GM18909 (cell line): Measurements from ENCODE around the gene RNF151.
"Not testable (repeated sequence)": the region's sequence is repeated elsewhere in the genome, so short reads cannot be mapped to it uniquely, and the experiment has no call there.

Source experiments
- ATAC-seq: cut with Tn5 transposase; IDR thresholded peaks from one replicate; pipeline ENCODE4 v1.9.1; 2021; ENCODE audit warnings: mild to moderate bottlenecking; ENCODE audit not compliant: unreplicated experiment, poor library complexity

The RNF151 gene

DNA sequence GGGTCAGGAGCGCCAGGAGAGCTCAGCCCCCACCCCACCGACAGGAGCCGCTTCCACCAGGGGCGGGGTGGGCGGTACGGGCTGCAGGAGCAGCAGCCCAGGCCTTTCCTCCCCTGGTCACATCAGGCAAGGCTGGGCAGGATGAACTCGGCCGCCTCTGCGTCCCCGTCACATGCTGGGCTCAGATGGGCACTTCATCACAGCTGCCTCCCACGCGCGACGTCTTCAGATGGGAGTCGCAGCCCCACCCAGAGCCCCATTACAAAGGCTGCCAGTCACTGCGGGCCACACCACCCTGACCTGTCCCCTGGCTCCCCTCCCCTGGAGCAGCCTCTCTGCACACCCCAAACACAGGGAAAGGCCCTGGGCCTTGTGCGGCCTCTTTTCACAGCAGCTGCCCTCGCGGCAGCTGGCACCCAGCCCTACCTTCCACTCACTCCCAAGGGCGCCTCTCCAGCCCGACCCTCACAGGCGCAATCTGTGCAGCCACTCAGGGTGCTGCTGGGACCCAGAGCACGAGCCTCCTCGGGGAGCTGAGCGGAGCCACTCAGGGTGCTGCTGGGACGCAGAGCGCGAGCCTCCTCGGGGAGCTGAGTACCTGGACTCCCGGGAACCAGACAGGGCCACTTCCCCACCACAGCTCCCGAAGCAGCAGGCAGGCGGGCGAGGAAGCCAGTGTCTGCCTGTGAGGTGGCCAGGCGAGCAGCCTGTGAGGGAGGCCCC is 38.3 kb downstream of the RNF151 start:
- no peak for ATAC-seq

DNA sequence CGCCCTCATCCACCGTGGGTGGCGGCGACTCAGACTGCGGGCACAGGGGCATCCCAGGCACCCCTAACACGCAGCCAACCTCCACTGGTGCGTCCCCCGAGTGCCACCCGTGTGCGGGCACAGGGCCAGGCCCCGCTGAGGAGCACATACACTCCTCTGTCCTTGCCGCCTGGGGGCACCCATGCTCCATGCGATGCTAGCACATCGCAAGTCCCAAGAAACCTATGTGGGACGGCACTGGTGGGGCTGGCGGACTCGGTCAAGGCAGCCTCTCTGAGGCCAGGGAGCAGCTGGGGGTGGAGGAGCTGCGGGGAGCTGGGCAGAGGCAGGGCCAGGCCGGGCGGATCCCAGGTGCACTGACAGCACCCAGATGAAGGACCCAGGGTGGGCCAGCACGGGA is 39.0 kb downstream of the RNF151 start:
- ATAC-seq, result no peak

DNA sequence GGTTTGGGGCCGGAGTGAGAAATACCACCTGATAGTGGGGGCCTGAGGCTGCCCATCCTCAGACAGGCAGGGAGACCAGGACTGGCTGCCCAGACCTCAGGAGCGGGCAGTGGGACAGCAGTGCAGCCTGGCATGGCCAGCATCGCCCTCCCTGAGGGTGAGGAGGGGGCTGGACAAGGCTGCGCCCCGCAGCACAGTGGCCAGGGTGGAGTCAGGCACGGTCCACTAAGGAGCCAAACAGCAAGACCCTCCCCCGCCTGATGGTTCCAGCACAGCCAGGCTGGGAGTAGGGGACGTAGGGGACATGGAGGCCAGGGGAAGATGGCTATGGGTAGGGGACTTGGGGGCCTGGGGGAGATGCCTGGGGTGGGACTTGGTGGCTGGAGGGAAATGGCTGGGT is 39.7 kb downstream of the RNF151 start:
- no peak for ATAC-seq

DNA sequence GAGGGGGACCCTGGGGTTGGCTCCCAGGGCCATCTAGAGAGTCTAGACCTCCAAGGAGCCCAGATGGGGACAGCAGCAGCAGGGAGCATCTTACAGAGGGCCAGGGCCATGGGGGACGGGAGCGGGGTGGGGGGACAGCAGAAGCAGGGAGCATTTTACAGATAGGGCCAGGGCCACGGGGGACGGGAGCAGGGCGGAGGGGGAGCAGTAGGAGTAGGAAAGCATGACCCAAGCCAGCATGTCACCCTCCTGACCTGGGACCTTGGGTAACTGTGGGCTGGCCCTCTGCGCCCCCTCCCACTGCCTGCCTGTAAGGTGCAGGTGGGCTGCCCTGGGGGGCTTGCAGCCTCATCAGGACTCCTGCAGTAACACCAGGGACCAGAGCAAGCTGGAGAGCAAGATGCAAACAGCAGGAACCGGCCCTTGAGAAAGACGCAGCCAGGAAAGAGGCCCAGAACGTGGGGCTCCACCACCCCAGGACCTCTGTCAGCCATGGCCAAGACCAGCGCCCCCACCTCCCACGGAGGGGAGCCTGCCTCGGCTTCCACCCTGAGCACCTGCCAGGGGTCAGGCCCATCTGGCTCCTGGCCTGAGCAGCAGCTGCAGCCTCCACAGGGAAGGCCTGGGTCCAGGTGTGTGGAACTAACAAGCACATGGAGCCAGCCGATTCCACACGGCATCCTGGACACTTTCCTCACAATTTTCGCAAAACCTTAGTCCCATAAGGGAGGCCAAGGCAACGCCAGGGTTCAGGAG is 40.6 kb downstream of the RNF151 start:
- ATAC-seq, result no peak

DNA sequence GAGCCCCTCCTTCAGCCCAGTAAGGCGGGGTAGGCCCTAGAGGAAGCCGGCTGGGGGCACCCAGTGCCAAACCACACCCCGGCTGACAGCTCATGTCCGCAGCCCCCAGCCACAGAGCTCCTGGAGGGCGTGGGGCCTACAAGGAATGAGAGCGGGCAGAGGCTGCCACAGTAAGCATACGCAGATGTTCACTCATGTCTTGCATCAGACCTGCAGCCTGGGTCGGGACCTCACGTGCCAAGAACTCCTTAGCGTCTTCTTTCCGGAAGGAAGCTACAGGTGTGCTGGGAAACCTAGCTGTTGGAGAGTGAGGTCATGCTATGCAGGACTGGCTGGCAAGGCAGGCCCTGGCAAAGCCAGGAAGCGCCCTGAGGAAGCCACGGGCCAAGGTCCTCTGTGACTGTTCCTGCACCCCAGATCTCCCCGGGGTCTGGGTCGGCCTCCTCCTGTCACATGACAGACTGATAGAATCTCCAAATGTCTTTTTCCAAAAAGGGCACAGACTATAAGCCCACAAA is 41.4 kb downstream of the RNF151 start:
- ATAC-seq, result no peak

DNA sequence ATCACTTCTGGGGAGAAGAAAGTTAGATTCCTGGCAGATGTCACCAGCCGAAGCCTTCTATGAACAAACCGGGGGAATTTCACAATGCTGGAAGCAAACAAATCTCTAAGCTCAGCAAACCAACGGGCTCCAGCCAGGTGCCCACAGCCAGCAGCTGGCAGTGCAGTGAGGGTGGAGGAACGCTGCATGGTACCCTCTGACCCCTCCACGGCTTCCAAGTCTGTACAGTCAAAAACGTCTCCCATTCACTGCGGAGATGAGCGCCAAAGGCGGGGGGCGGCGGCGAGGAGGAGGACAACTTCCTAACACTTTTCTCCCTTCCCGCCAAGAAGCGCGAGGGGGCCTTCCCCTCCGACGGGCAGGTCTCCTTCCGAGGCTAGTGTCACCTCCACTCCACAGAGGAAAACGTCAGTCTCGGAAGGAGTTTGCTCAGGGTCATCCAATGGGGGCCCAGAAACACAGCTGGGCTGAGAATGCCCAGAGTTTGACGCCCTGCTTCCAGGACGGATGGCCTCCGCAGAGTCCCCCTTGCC is 42.0 kb downstream of the RNF151 start:
- peak; percentile 2 for ATAC-seq

DNA sequence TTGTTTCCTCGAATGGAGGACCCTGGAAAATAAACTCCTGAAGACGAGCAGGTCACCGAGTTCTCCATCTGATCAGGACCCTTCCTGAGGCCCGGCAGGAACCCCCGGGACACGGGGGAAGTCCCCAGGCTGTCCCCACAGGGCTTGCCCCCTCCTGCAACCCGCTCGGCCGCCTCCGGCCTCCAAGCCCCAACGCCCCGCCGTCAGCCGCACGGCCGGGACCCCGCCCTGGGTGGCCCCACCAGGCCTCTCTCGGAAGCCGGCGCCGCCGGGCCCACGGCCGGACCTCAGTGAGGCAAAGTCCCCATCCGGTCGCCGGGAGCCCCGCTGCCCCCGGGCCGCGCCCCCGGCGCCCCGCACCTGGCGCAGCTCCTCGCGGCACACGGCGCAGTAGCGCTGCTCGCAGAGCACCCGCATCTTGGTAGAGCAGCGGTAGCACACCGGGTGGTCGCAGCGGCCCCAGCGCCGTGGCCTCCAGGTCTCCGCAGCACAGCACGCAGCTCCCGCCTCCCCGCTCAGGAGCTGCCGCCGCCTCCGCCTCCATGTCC is 42.6 kb downstream of the RNF151 start:
- peak; percentile 36 for ATAC-seq

DNA sequence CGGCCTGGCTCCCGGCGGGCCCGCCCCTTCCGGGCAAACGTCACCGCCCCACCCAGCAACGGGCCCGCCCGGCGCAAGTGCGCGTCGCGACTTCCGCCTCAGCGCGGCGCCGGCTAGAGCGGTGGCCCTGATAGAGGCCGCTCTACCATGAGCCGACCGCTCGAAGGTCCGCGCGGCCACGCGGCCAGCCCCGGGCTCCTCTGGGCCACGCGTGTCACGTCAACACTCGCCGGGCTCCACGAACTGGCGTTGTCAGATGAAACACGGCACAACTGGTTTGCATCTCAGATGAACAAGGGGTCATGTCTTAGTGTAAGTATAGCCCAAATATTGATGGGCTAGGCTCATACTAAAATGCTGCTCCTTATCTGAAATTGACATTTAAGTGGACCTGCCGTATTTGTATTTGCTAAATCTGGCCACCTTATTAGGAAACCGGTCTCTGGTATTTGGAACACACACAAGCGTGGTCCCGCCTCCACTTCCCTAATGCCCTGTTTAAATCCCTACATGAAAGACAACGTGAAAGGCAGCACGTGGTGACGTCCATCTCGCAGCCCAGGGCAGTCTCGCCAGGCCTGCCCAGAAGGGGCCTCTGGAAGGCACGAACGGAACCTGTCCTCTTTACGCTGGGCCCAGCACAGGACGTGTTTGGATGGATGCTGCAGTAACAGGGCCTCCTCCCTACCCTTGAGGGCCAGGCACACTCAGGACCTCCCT is 43.3 kb downstream of the RNF151 start, which contains the start of gene ZNF598:
ZNF598 (minus strand) TSS at position 31 of the 720 bp plus-strand sequence.
- peak; percentile 82 for ATAC-seq

DNA sequence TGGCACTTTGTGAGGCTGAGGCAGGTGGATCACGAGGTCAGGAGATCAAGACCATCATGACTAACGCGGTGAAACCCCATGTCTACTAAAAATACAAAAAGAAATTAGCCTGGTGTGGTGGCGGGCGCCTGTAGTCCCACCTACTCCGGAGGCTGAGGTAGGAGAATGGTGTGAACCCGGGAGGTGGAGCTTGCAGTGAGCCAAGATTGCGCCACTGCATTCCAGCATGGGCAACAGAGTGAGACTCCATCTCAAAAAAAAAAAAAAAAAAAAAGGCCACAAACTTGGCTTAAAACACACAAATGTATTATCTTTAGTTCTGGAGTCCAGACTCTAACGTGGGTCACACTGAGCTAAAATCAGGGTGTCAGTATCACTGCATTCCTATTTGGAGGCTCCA is 45.1 kb downstream of the RNF151 start:
- not testable (repeated sequence) for ATAC-seq

DNA sequence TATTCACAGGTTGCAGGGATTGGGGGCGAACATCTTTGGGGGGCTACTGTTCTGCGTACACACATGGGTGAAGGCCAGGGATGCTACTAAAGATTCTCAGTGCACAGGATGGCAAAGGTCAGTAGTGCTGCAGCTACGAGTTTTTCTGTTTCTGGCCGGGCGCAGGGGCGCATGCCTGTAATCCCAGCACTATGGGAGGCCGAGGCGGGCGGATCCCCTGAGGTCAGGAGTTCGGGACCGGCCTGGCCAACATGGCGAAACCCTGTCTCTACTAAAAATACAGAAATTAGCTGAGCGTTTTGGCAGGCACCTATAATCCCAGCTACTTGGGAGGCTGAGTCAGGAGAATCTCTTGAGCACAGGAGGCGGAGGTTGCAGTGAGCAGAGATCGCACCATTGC is 46.9 kb downstream of the RNF151 start:
- ATAC-seq, result no peak

DNA sequence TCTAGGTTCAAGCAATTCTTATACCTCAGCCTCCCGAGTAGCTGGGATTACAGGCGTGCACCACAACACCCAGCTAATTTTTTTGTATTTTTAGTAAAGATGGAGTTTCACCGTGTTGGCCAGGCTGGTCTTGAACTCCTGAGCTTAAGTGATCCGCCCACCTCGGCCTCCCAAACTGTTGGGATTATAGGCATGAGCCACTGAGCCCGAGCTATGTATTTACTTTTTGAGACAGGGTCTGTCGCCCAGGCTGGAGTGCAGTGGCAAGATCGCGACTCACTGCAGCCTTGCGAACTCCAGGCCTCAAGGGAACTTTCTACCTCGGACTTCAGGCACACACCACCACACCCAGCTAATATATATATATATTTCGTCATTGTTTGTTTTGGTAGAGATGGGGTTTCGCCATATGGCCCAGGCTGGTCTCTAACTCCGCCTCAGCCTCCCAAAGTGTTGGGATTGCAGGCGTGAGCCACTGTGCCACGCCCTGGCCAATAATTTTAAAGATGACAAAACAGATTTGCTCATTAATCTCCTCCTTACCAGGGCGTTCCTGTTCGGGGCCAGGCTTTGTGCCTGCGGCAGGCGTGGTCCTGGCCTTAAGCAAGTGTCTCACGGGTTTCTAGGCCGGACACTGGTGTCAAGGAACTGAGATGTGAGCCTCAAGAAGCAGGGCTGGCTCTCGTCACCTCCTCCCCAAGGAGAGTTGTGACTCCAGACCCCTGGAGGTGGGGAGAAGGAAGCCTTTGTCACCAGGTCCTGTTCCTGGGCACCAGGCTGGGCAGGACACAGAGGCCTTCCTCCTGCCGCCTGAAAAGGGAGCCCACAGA is 48.7 kb downstream of the RNF151 start:
- no peak for ATAC-seq

DNA sequence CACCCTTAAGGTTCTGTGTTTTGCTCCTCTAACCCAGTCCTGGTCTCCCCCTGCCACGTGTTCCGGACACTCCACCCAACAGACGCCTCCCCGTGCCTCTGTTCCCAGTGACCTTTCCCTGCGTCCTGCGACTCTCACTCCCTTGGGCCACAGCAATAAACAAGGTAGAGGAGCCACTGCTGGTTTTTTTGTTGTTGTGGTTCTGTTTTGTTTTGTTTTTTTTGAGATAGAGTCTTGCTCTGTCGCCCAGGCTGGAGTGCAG is 49.2 kb downstream of the RNF151 start:
- ATAC-seq, result no peak

DNA sequence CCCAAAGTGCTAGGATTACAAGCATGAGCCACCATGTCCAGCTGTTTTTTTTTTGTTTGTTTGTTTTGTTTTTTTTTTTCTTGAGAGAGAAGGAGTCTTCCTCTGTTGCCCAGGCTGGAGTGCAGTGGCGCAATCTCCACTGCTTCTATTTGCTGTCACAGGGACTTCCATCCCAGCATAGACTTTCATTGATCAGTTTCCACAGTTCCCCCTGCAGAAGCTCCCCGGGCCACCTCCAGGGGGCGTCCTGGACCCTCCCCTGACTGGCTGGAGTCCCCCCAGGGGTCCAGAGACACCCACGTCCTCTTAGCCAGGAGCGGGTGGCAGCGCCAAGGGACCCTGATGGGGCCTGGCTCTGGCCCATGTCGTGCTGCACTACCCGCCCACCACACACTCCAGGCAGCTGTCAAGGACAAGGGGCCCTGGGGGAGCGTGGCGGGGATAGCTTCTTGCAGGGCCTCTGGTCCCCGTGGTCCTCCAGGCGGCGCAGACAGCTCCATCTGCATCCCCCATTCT is 49.8 kb downstream of the RNF151 start:
- no peak for ATAC-seq
